ENCODE measurements around the gene ZBTB20. TPM values are rescaled to one million over a fixed set of nuclear protein-coding genes. Genes with fewer than 3 reads are reported as not detected.

ZBTB20 gene
- total RNA-seq, 1 donor from 2014 or later = 19.1 TPM

- Mint-ChIP-seq H3K9me3 (ENCODE audit: unreplicated experiment) (no peaks in the 10 kb centered on the region), H3K27me3 (ENCODE audit: unreplicated experiment) (no peaks in the 10 kb centered on the region), H3K27ac (ENCODE audit: unreplicated experiment) (no peak overlapping the region), H3K4me1 (ENCODE audit: unreplicated experiment) (no peaks in the 10 kb centered on the region), H3K36me3 (ENCODE audit: unreplicated experiment) (no peaks in the 10 kb centered on the region), H3K4me3 (ENCODE audit: unreplicated experiment) (no peak overlapping the region)
- no peak for DNase-seq (ENCODE audit: extremely low spot score, unreplicated experiment)
- TF ChIP-seq CTCF (IDR thresholded peaks at IDR 0.05) = no peak
Measured at GRCh38 chr3:114856835-114857234, 290.3 kb downstream of the ZBTB20 start.

- Mint-ChIP-seq H3K9me3 (ENCODE audit: unreplicated experiment) (no peaks in the 10 kb centered on the region), H3K36me3 (ENCODE audit: unreplicated experiment) (no peaks in the 10 kb centered on the region), H3K4me1 (ENCODE audit: unreplicated experiment) (no peaks in the 10 kb centered on the region), H3K27me3 (ENCODE audit: unreplicated experiment) (no peaks in the 10 kb centered on the region), H3K4me3 (ENCODE audit: unreplicated experiment) (no peak overlapping the region), H3K27ac (ENCODE audit: unreplicated experiment) (no peak overlapping the region)
- DNase-seq (ENCODE audit: extremely low spot score, unreplicated experiment) = no peak
- no peak for TF ChIP-seq CTCF (IDR thresholded peaks at IDR 0.05)
Measured at GRCh38 chr3:114855839-114856238, 291.2 kb downstream of the ZBTB20 start.

- Mint-ChIP-seq H3K27me3 (ENCODE audit: unreplicated experiment) (no peaks in the 10 kb centered on the region), H3K36me3 (ENCODE audit: unreplicated experiment) (no peaks in the 10 kb centered on the region), H3K4me3 (ENCODE audit: unreplicated experiment) (no peak overlapping the region), H3K27ac (ENCODE audit: unreplicated experiment) (no peak overlapping the region), H3K9me3 (ENCODE audit: unreplicated experiment) (no peaks in the 10 kb centered on the region), H3K4me1 (ENCODE audit: unreplicated experiment) (peaks cover 2% of the 10 kb centered on the region)
- no peak for TF ChIP-seq CTCF (IDR thresholded peaks at IDR 0.05)
- no peak for DNase-seq (ENCODE audit: extremely low spot score, unreplicated experiment)
Measured at GRCh38 chr3:114852966-114853365, 294.1 kb downstream of the ZBTB20 start.

GRCh38 chr3:114850898-114851297 is 296.2 kb downstream of the ZBTB20 start:
- no peak overlapping the region for H3K4me3 Mint-ChIP-seq (ENCODE audit: unreplicated experiment)
- H3K27ac Mint-ChIP-seq (ENCODE audit: unreplicated experiment) = no peak overlapping the region
- peaks cover 7% of the 10 kb centered on the region for H3K4me1 Mint-ChIP-seq (ENCODE audit: unreplicated experiment)
- no peaks in the 10 kb centered on the region for H3K36me3 Mint-ChIP-seq (ENCODE audit: unreplicated experiment)
- H3K27me3 Mint-ChIP-seq (ENCODE audit: unreplicated experiment) = no peaks in the 10 kb centered on the region
- DNase-seq (ENCODE audit: extremely low spot score, unreplicated experiment) = no peak
- no peaks in the 10 kb centered on the region for H3K9me3 Mint-ChIP-seq (ENCODE audit: unreplicated experiment)
- TF ChIP-seq CTCF (IDR thresholded peaks at IDR 0.05) = no peak

- Mint-ChIP-seq H3K4me3 (ENCODE audit: unreplicated experiment) (no peak overlapping the region), H3K27me3 (ENCODE audit: unreplicated experiment) (no peaks in the 10 kb centered on the region), H3K36me3 (ENCODE audit: unreplicated experiment) (no peaks in the 10 kb centered on the region), H3K4me1 (ENCODE audit: unreplicated experiment) (peaks cover 7% of the 10 kb centered on the region), H3K27ac (ENCODE audit: unreplicated experiment) (no peak overlapping the region), H3K9me3 (ENCODE audit: unreplicated experiment) (no peaks in the 10 kb centered on the region)
- no peak for DNase-seq (ENCODE audit: extremely low spot score, unreplicated experiment)
- no peak for TF ChIP-seq CTCF (IDR thresholded peaks at IDR 0.05)
Measured at GRCh38 chr3:114848643-114849350, 298.3 kb downstream of the ZBTB20 start.
